Activated naive CD8-positive, alpha-beta T cell treated with anti-CD3 and anti-CD28 coated beads, Interleukin-2, amount 10 ng/mL, durations not matched to agents 7 days and 5 days (primary cell): Measurements from ENCODE around the gene ACAD10. TPM values are rescaled to one million over a fixed set of nuclear protein-coding genes. Genes with fewer than 3 reads are reported as not detected.
"Not testable (repeated sequence)": the region's sequence is repeated elsewhere in the genome, so short reads cannot be mapped to it uniquely, and the experiment has no call there.

Experiments
- ATAC-seq: fragments of 150-1000 bp; cut with Tn5 transposase; one replicate; pipeline ENCODE4 v1.10.0; 2021; ENCODE audit warnings: low read depth, moderate library complexity
- POLR2A ChIA-PET: fragments of 350-600 bp; sonication (Branson Sonifier 250); formaldehyde crosslinking; loops from one replicate; lab custom pipeline; 2021; ENCODE audit warnings: antibody characterized with exemption; lab: Charles Lee
- DNase-seq: peaks from one replicate; pipeline ENCODE4 v3.0.0; 2021
- H3K27ac Mint-ChIP-seq: one replicate; pipeline ENCODE4 v1.8.0; 2022; ENCODE audit warnings: mild to moderate bottlenecking, mixed read lengths
- H3K27me3 Mint-ChIP-seq: one replicate; pipeline ENCODE4 v1.8.0; 2022; ENCODE audit warnings: mild to moderate bottlenecking, moderate library complexity, mixed read lengths
- H3K36me3 Mint-ChIP-seq: one replicate; pipeline ENCODE4 v1.8.0; 2021; ENCODE audit warnings: mild to moderate bottlenecking, mixed read lengths
- H3K4me1 Mint-ChIP-seq: one replicate; pipeline ENCODE4 v1.8.0; 2021; ENCODE audit warnings: mixed read lengths
- H3K4me3 Mint-ChIP-seq: one replicate; pipeline ENCODE4 v1.8.0; 2022; ENCODE audit warnings: mild to moderate bottlenecking, moderate library complexity, mixed read lengths
- H3K9me3 Mint-ChIP-seq: one replicate; pipeline ENCODE4 v1.8.0; 2021; ENCODE audit warnings: mixed read lengths
- total RNA-seq, 2 experiments: library from RNA; stranded (reverse); gene quantifications; one replicate each; pipeline ENCODE4 v1.2.3, GENCODE V29; 2021

The ACAD10 gene
- total RNA-seq, 2 experiments from 2014 or later, result 34.1 to 40.3 TPM

DNA sequence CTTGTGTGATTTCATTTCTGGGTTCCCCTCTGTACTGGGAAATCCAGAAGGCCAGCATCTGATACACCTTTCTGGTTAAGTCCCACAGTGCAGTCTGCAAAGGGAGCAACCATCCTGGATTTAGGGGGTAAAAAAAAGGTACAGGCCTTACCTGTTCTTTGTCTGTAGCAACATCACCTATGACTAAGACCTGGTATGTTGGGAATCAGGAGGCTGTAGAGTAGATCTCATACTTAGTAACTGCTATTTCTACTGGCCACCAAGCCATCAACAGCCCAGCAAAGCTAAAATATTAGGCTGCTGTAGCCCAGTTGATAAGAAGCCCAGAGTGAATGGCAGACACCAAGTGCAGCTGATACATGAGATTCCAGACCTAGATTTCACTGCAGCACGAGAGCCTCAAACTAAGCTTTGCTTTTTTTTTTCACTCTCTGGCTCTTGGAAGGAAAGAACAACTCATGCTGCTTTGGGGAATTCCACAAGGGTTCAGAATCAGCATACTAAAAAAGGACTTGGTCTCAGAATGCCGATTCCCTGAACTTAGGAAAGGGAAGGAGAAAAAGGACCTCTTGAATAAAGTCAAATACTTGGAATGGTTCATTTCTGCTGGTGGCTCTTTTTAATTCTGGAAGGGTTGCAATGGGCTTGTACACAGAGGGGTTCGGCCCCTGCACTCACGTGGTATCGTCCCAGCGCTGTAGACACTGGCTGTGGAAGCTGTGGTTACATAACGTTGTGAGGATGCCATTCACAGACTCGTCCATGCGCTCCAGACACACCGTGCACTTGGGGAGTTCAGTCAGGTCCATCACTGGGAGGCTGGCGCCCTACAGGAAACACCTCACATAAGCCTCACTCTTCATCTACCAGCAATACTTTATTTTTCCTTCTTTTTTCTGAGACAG, 20.6 kb upstream of the ACAD10 start:
- Mint-ChIP-seq H3K4me3 (no peak overlapping the region), H3K27ac (no peak overlapping the region), H3K9me3 (no peaks in the 10 kb centered on the region), H3K27me3 (no peaks in the 10 kb centered on the region), H3K4me1 (peaks cover 2% of the 10 kb centered on the region), H3K36me3 (peaks cover 27% of the 10 kb centered on the region)
- DNase-seq (no peak), ATAC-seq (no peak)
- POLR2A ChIA-PET, result no interaction called here

DNA sequence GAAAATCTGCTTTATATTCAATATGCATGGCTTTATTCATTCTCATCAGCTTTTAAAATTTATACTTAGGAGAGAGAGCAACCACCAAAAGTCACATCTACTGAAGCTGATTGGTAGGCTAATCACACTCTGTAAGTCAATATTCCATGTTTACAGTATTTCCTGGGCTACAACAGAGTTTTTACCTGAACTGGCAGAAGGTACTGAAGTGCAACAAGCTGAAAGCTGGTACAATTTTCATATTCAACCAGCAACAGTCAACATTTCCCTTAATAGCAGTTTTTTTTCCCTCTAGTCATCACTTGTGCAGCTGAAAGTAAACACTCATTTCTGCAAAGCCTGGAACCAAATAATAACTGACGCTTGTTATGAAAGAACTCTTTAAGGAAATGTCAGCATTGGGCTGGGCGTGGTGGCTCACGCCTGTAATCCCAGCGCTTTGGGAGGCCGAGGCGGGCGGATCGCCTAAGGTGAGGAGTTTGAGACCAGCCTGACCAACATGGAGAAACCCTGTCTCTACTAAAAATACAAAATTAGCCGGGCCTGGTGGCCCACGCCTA, 13.0 kb upstream of the ACAD10 start:
- Mint-ChIP-seq H3K4me1 (no peaks in the 10 kb centered on the region), H3K4me3 (no peak overlapping the region), H3K36me3 (peaks cover 13% of the 10 kb centered on the region), H3K9me3 (no peaks in the 10 kb centered on the region), H3K27me3 (no peaks in the 10 kb centered on the region), H3K27ac (no peak overlapping the region)
- ATAC-seq (no peak), DNase-seq (no peak)
- POLR2A ChIA-PET, result no interaction called here

DNA sequence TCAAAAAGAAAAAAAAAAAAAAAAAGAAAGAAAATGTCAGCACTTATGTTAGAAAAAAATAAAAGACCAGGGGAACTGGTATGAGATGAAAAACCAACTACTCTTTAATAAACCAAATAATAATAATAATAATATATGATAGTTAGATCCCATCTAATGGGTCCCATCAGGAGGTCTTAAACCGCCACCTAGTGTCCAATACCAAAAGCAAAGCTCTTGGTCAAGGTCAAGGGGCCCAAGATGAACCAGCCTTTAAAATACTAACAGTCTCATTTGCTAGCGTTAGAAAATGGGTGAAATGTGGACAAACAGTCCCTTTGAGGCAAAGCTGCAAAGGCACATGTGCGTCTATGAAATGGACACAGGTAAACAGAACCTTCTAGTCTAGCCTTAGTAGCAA, 12.3 kb upstream of the ACAD10 start:
- H3K9me3 Mint-ChIP-seq, result no peaks in the 10 kb centered on the region
- POLR2A ChIA-PET, result no interaction called here
- peaks cover 13% of the 10 kb centered on the region for H3K36me3 Mint-ChIP-seq
- H3K4me1 Mint-ChIP-seq, result no peaks in the 10 kb centered on the region
- no peak overlapping the region for H3K4me3 Mint-ChIP-seq
- H3K27me3 Mint-ChIP-seq, result no peaks in the 10 kb centered on the region
- no peak overlapping the region for H3K27ac Mint-ChIP-seq
- DNase-seq (no peak), ATAC-seq (no peak)

DNA sequence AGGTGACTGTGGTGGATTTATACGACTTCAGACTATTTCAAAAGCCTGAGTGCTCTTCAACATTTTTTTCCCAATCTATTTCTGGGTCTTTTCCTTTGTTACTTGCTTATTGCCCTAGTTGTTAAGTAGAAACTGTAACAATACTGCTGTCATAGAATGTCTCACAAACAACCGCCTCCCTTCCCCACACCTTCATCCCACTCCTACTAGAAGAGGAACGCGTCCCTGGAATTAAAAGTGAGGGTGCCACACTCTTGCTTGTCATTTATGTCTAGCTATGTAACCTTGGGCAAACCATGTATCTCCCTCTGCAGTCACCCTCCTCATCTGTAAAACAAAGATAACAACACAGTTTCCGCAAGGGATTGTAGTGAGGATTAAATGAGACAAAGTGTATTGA, 8.7 kb upstream of the ACAD10 start:
- no peak for DNase-seq
- H3K27ac Mint-ChIP-seq, result no peak overlapping the region
- POLR2A ChIA-PET, result interaction anchor here (2.2 kb wide), 1 partner anchor 9 kb away, joined by 9 read pairs; the partner anchor contains the start of genes ACAD10 and BRAP
- H3K4me3 Mint-ChIP-seq, result no peak overlapping the region
- H3K4me1 Mint-ChIP-seq, result no peaks in the 10 kb centered on the region
- H3K27me3 Mint-ChIP-seq, result no peaks in the 10 kb centered on the region
- peaks cover 7% of the 10 kb centered on the region for H3K36me3 Mint-ChIP-seq
- ATAC-seq, result no peak
- no peaks in the 10 kb centered on the region for H3K9me3 Mint-ChIP-seq

DNA sequence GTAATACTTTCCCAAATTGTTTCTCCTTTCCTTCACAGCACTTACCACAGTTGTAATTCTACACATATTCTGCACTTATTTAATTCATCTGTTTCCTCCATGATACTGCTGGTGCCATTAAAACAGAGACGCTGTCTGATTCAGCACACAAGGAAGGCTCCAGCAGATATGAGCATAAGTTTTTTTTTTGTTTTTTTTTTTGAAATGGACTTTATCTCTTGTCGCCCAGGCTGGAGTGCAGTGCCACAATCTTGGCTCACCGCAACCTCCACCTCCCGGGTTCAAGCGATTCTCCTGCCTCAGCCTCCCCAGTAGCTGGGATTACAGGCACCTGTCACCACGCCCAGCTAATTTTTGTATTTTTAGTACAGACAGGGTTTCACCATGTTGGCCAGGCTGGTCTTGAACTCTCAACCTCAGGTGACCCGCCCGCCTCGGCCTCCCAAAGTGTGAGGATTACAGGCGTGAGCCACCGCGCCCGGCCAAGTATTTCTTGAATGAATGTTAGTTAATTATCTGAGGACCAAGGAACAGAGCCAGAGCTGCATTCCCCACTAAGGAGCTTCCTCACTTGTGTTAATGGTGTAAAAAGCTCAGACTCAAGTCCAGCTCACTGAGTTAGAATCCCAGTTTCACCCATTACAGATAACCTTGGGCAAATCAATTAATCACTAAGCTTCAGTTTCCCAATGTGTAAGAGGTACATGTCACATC, 1.2 kb upstream of the ACAD10 start:
- Mint-ChIP-seq H3K4me3 (peak overlapping the region; percentile 91), H3K27ac (peak overlapping the region; percentile 90), H3K4me1 (peaks cover 28% of the 10 kb centered on the region)
- POLR2A ChIA-PET, result interaction anchor here (1.1 to 1.2 kb wide), 2 partner anchors 16 to 732 kb away, joined by 3 to 6 read pairs; no protein-coding TSS in a partner anchor
- not testable (repeated sequence) for ATAC-seq, H3K36me3 Mint-ChIP-seq, DNase-seq, H3K9me3 Mint-ChIP-seq, H3K27me3 Mint-ChIP-seq

DNA sequence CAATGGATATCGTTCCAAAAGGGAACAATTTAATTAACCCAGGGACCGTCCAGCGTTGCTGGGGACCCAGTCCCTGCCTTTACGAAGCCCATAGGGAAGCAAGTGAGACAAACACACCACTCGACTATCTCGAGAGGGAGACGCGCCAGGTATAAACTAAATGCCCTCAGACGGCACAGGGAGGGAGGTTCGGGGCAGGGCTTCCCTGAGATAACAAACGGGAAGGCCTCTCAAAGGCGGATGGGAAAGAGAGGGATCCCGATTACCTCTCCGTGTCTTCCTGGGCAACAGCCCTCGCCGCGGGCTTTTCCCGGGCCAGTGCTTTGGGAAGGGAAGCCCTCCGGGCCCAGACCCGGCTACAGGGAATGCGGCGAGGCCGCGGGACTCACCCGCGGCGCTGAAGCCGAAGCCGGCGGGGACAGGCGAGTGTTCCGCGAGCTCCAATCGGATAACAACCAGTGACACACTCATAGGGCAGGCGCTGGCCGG, 487 bp upstream of the ACAD10 start:
- no peak for ATAC-seq
- peak overlapping the region; percentile 90 for H3K27ac Mint-ChIP-seq
- no peak for DNase-seq
- H3K4me1 Mint-ChIP-seq, result peaks cover 28% of the 10 kb centered on the region
- H3K36me3 Mint-ChIP-seq, result peaks cover 9% of the 10 kb centered on the region
- no peaks in the 10 kb centered on the region for H3K27me3 Mint-ChIP-seq
- POLR2A ChIA-PET, result interaction anchor here (0.7 to 1.6 kb wide), 11 partner anchors 9 to 731 kb away, joined by 3 to 9 read pairs (median 6); partner anchors contain the start of genes ATXN2 and MAPKAPK5
- no peaks in the 10 kb centered on the region for H3K9me3 Mint-ChIP-seq
- peak overlapping the region; percentile 91 for H3K4me3 Mint-ChIP-seq

DNA sequence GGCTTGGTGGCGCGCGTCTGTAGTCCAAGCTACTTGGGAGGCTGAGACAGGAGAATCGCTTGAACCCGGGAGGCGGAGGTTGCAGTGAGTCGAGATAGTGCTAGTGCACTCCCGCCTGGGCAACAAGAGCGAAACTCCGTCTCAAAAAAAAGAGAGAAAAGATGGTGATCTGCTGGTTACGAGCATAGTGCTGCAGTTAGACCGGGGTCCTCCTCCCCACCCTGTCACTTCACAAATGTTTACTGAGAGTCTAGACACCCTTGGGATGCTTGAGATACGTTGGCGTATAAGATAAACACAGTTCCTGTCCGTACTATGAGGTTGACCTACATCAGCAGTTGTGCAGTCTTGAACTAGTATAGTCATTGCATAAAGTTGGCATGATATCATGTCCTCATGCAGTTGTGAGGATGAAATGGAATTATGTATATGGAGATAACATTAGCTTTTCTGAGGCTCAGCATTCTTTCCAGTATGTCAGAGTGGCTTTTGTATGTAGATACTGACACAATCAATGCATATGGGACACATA, 787 bp downstream of the ACAD10 start:
- no peak for DNase-seq
- Mint-ChIP-seq H3K4me1 (peaks cover 28% of the 10 kb centered on the region), H3K9me3 (no peaks in the 10 kb centered on the region), H3K27me3 (no peaks in the 10 kb centered on the region), H3K4me3 (peak overlapping the region; percentile 91), H3K27ac (peak overlapping the region; percentile 96), H3K36me3 (peaks cover 9% of the 10 kb centered on the region)
- no peak for ATAC-seq
- POLR2A ChIA-PET, result interaction anchor here (1.2 to 1.6 kb wide), 5 partner anchors 8 to 242 kb away, joined by 3 to 9 read pairs (median 8); partner anchors contain the start of gene MAPKAPK5

DNA sequence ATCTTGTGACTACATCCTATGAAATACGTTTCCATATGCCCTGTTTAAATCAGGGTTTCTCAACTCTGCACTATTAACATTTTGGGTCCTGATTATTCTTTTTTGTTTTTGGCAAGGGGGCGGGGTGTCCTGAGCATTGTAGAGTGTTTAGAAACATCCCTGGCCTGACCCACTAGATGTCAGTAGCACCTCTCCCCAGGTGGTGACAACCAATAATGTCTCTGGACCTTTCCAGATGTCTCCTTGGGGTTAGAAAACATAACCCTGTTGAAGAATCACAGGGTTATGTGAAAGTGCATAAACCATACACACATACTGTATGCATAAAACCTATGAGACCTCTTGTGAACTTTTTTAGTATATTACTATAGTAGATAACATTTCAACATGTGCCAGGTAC, 1.4 kb downstream of the ACAD10 start:
- ATAC-seq, result no peak
- H3K27me3 Mint-ChIP-seq, result no peaks in the 10 kb centered on the region

DNA sequence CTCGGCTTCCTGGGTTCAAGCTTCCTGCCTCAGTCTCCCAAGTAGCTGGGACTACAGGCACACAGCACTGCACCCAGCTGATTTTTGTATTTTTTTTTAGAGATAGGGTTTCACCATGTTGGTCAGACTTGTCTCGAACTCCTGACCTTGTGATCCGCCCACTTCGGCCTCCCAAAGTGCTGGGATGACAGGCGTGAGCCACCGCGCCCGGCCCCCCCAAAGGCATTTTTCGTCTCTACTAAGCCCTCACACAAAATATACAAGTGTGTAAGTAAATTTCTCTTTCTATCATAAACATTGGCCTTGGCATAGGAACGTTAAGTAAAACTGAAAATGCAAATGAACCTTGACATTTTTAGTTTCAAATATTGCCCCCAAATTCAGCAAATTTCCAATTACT, 2.1 kb downstream of the ACAD10 start:
- H3K4me1 Mint-ChIP-seq, result peaks cover 30% of the 10 kb centered on the region
- POLR2A ChIA-PET, result no interaction called here
- ATAC-seq, result no peak
- no peak for DNase-seq
- no peak overlapping the region for H3K27ac Mint-ChIP-seq
- no peaks in the 10 kb centered on the region for H3K9me3 Mint-ChIP-seq
- peaks cover 9% of the 10 kb centered on the region for H3K36me3 Mint-ChIP-seq
- H3K27me3 Mint-ChIP-seq, result no peaks in the 10 kb centered on the region
- no peak overlapping the region for H3K4me3 Mint-ChIP-seq

More for the DNA sequence above, 1.4 kb downstream of the ACAD10 start:
- no peaks in the 10 kb centered on the region for H3K9me3 Mint-ChIP-seq
- peak overlapping the region; percentile 91 for H3K4me3 Mint-ChIP-seq
- POLR2A ChIA-PET, result no interaction called here
- H3K36me3 Mint-ChIP-seq, result peaks cover 11% of the 10 kb centered on the region
- peak overlapping the region; percentile 96 for H3K27ac Mint-ChIP-seq
- DNase-seq, result no peak
- H3K4me1 Mint-ChIP-seq, result peaks cover 30% of the 10 kb centered on the region

DNA sequence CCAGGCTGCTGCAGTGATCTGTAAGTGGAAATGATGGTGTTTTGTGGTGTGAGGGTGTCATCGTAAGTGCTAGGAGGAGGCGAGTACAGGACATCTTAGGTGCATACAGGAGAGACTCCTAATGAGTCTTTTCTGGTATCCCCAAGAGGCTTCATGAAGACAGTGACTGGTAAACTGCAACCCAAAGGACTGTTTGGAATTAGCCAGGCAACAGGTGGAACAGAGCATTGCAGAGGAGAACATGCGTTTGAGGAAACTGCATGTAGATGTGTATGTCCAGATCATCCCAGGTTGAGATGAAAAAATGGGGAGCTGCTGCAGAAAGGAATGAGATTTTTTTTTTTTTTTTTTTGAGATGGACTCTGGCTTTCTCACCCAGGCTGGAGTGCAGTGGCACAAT, 5.4 kb downstream of the ACAD10 start:
- H3K4me3 Mint-ChIP-seq, result no peak overlapping the region
- peaks cover 10% of the 10 kb centered on the region for H3K36me3 Mint-ChIP-seq
- ATAC-seq (no peak), DNase-seq (no peak)
- H3K4me1 Mint-ChIP-seq, result peaks cover 15% of the 10 kb centered on the region
- POLR2A ChIA-PET, result interaction anchor here (0.7 kb wide), 2 partner anchors 57 to 264 kb away, joined by 3 to 4 read pairs; no protein-coding TSS in a partner anchor
- no peak overlapping the region for H3K27ac Mint-ChIP-seq
- no peaks in the 10 kb centered on the region for H3K27me3 Mint-ChIP-seq
- H3K9me3 Mint-ChIP-seq, result no peaks in the 10 kb centered on the region

DNA sequence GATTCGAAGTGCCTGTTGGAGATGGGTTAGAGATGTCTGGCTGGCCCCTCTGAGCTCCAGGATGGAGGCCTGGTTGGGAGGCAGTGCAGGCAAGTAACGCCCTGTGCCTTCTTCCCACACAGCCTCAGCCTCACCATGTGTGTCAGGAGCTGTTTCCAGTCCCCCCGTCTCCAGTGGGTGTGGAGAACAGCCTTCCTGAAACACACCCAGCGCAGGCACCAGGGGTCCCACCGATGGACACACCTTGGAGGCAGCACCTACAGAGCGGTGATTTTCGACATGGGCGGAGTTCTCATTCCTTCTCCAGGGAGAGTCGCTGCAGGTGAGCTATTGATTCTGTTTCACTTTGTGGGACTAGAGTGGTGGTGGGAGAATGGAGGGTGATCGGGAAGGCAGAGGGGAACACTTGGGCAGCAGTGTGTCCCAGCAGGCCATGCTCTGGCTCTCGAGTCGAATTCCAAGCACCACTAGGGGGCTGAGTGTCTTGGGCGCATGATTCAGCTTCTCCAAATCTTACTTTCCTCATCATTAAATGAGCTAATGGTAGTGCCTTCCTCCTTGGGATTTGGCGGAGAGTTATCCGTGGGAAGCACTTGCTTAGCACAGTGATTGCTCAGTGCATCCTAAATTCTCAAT, 6.8 kb downstream of the ACAD10 start:
- Mint-ChIP-seq H3K36me3 (peaks cover 9% of the 10 kb centered on the region), H3K4me3 (no peak overlapping the region), H3K4me1 (peaks cover 2% of the 10 kb centered on the region), H3K27me3 (no peaks in the 10 kb centered on the region), H3K27ac (no peak overlapping the region), H3K9me3 (no peaks in the 10 kb centered on the region)
- ATAC-seq (no peak), DNase-seq (no peak)
- POLR2A ChIA-PET, result interaction anchor here (0.5 kb wide), 1 partner anchor 241 kb away, joined by 4 read pairs; no protein-coding TSS in a partner anchor

DNA sequence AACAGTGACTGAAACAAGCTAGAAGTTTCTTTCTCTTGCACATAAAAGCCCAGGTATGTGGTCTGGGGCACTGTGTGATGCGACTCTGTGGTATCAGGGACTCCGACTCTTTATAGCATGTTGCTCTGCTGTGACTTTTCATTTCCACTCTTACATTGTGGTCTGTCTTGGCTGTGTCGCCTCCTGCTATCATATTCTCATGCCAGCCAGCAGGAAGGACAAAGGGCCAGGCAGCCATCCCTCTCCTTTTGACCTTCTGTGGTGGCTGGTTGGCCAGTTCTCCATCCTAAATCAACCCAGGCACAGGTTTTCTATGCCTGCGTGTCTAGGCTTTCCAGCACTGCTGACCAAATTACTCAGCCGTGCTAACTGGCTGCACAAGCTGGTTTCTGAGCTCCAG, 8.0 kb downstream of the ACAD10 start:
- peaks cover 12% of the 10 kb centered on the region for H3K36me3 Mint-ChIP-seq
- H3K4me1 Mint-ChIP-seq, result peaks cover 2% of the 10 kb centered on the region
- no peaks in the 10 kb centered on the region for H3K9me3 Mint-ChIP-seq
- no peak overlapping the region for H3K4me3 Mint-ChIP-seq
- DNase-seq (no peak), ATAC-seq (no peak)
- H3K27me3 Mint-ChIP-seq, result no peaks in the 10 kb centered on the region
- POLR2A ChIA-PET, result interaction anchor here (2.3 kb wide), 1 partner anchor 8 kb away, joined by 8 read pairs; the partner anchor contains the start of genes ACAD10 and BRAP
- H3K27ac Mint-ChIP-seq, result no peak overlapping the region
